Measurements from ENCODE around the gene C5orf46. TPM values are rescaled to one million over a fixed set of nuclear protein-coding genes. Genes with fewer than 3 reads are reported as not detected.

Gene C5orf46
- polyA plus RNA-seq, 1 experiment = 19.6 TPM

DNA sequence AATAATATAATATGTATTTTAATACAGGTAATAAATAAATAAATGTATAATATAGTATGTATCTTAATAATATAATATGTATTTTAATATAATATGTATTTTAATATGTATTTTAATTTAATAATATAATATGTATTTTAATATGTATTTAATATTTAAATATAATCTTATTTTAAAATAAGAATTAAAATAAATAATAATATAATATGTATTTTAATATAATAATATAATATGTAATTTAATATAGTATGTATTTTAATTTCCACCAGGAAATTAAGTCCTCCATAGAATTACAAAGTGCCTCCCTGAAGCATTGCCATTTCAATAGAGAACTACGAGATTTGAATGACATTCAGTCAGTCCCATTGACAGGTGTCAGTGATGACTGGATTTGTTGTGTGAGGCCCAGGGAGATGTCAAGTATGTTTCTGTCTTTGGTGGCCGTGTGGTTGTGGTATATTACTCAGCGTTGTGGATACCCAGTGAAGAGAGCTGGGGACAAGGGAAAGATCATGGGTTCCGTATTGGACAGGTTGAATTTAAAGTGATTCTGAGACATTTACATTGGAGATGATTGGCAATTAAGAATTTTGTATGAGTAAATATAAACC lies 14.2 kb upstream of the C5orf46 start:
- DNase-seq (ENCODE audit: low read depth) = no peak
- CTCF ChIA-PET = no interaction called here
- H3K4me3 ChIP-seq (ENCODE audit: low read depth, low read length) = no peak overlapping the region
- TF ChIP-seq CTCF (IDR thresholded peaks at IDR 0.05; ENCODE audit: insufficient read depth, low read depth, low read length) = no peak
- H3K36me3 ChIP-seq (ENCODE audit: control insufficient read depth, insufficient read depth, low read length) = no peaks in the 10 kb centered on the region
- no peaks in the 10 kb centered on the region for H3K27me3 ChIP-seq (ENCODE audit: control insufficient read depth, insufficient read depth, low read length)
- POLR2A ChIA-PET = no interaction called here

GRCh38 chr5:147918899-147919298 lies 12.6 kb upstream of the C5orf46 start:
- ChIA-PET CTCF (interaction anchor here (1.4 to 1.5 kb wide), 2 partner anchors 12 to 16 kb away, joined by 3 to 7 read pairs; no protein-coding TSS in a partner anchor), POLR2A (no interaction called here)
- no peak for DNase-seq (ENCODE audit: low read depth)
- no peak for TF ChIP-seq CTCF (IDR thresholded peaks at IDR 0.05; ENCODE audit: insufficient read depth, low read depth, low read length)
- no peaks in the 10 kb centered on the region for H3K27me3 ChIP-seq (ENCODE audit: control insufficient read depth, insufficient read depth, low read length)
- H3K36me3 ChIP-seq (ENCODE audit: control insufficient read depth, insufficient read depth, low read length) = no peaks in the 10 kb centered on the region
- no peak overlapping the region for H3K4me3 ChIP-seq (ENCODE audit: low read depth, low read length)

DNA sequence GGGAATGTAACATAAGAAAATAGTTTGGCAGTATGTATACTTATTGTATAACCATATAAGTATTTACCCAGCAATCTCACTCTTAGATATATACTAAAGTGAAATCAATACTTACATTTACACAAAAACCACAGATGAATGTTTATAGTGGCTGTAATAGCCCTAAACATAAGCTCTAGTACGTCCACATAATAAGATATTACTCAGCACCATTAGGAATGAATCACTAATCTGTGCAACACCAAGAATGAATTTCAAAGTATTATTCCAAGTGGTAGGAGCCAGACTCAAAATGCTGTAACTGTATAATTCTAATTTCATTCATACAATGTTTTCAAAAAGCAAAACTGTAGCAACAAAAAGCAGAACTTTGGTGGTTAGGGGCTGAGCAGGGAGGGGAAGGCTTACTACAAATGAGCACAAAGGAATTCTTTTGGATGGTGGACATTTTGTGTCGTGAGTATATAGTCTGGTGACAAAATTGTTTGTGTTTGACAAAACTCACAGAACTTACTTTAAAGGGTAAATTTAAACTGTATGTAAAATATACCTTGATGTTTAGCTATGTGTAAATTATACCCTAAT lies 11.9 kb upstream of the C5orf46 start:
- ChIA-PET CTCF (interaction anchor here (1.4 to 1.5 kb wide), 2 partner anchors 13 to 17 kb away, joined by 3 to 7 read pairs; no protein-coding TSS in a partner anchor), POLR2A (no interaction called here)
- Histone ChIP-seq H3K27me3 (ENCODE audit: control insufficient read depth, insufficient read depth, low read length) (no peaks in the 10 kb centered on the region), H3K4me3 (ENCODE audit: low read depth, low read length) (no peak overlapping the region), H3K36me3 (ENCODE audit: control insufficient read depth, insufficient read depth, low read length) (no peaks in the 10 kb centered on the region)
- no peak for DNase-seq (ENCODE audit: low read depth)
- no peak for TF ChIP-seq CTCF (IDR thresholded peaks at IDR 0.05; ENCODE audit: insufficient read depth, low read depth, low read length)

DNA sequence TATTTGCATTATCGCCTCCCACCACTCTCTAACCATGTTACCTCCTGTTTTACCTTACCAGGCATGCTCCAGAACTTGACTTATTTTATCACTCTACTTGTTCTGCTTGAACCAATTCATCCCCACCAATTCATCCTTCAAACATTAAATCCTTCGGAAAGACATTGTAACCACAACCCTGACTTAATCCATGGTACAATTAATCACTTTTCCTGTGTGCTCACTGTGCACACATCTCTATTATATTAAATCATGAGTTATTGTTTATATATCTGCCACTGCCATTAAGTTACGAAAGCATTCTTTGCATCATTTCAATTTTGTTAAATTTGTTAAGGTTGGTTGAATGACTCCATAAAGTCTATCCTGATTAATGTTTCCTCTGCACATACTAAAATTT lies 7.4 kb upstream of the C5orf46 start:
- ChIA-PET CTCF (no interaction called here), POLR2A (no interaction called here)
- Histone ChIP-seq H3K4me3 (ENCODE audit: low read depth, low read length) (no peak overlapping the region), H3K27me3 (ENCODE audit: control insufficient read depth, insufficient read depth, low read length) (no peaks in the 10 kb centered on the region), H3K36me3 (ENCODE audit: control insufficient read depth, insufficient read depth, low read length) (no peaks in the 10 kb centered on the region)
- no peak for TF ChIP-seq CTCF (IDR thresholded peaks at IDR 0.05; ENCODE audit: insufficient read depth, low read depth, low read length)
- DNase-seq (ENCODE audit: low read depth) = no peak

GRCh38 chr5:147912011-147912410 lies 5.7 kb upstream of the C5orf46 start:
- TF ChIP-seq CTCF (IDR thresholded peaks at IDR 0.05; ENCODE audit: insufficient read depth, low read depth, low read length) = no peak
- H3K4me3 ChIP-seq (ENCODE audit: low read depth, low read length) = no peak overlapping the region
- ChIA-PET CTCF (interaction anchor here (0.8 kb wide), 1 partner anchor 22 kb away, joined by 3 read pairs; no protein-coding TSS in a partner anchor), POLR2A (no interaction called here)
- no peaks in the 10 kb centered on the region for H3K27me3 ChIP-seq (ENCODE audit: control insufficient read depth, insufficient read depth, low read length)
- H3K36me3 ChIP-seq (ENCODE audit: control insufficient read depth, insufficient read depth, low read length) = no peaks in the 10 kb centered on the region
- no peak for DNase-seq (ENCODE audit: low read depth)

Measured in BJ (cell line).